HepG2 (cell line): ENCODE results near the gene ARL16. TPM values are rescaled to one million over a fixed set of nuclear protein-coding genes. Genes with fewer than 3 reads are reported as not detected.

Experiments
- CSRNP2 ChIP-seq: sonication (generic); formaldehyde crosslinking; conservative IDR thresholded peaks from 2 replicates; pipeline ENCODE4 v1.8.0; 2022; ENCODE audit warnings: low read depth, missing genetic modification reagents
- DNMT3B ChIP-seq: conservative IDR thresholded peaks from 2 replicates; pipeline ENCODE4 v1.6.1; 2016; ENCODE audit warnings: missing biosample characterization, control low read depth
- GABPA ChIP-seq, 2 experiments: IDR thresholded peaks; 2 replicates each; pipeline ENCODE4 v1.6.1; 2011 to 2016; ENCODE audit warnings: low read depth in 2 of 2, low read length in 1 of 2, missing biosample characterization in 1 of 2, missing genetic modification characterization in 1 of 2
- KMT2B ChIP-seq: IDR thresholded peaks from 2 replicates; pipeline ENCODE4 v1.6.1; 2016; ENCODE audit warnings: missing genetic modification reagents, missing compliant biosample characterization
- MED13 ChIP-seq: sonication (generic); formaldehyde crosslinking; IDR thresholded peaks from 2 replicates; pipeline ENCODE4 v1.5.0; 2020; ENCODE audit warnings: missing genetic modification reagents
- MLLT10 ChIP-seq: sonication (generic); formaldehyde crosslinking; IDR thresholded peaks from 2 replicates; pipeline ENCODE4 v1.4.0; 2020; ENCODE audit warnings: missing genetic modification reagents
- NR2F1 ChIP-seq, 2 experiments: fragments of 450-650 bp in 1 of 2; formaldehyde crosslinking in 1 of 2; IDR thresholded peaks; 2 replicates each; pipeline versions ENCODE4 v1.5.0 to v1.6.1; 2016 to 2020; ENCODE audit warnings: mild to moderate bottlenecking in 1 of 2, missing compliant biosample characterization in 1 of 2, missing genetic modification reagents in 1 of 2, moderate library complexity in 1 of 2
- RELA ChIP-seq: sonication (generic); formaldehyde crosslinking; IDR thresholded peaks from 2 replicates; pipeline ENCODE4 v1.4.0; 2020; ENCODE audit warnings: missing genetic modification reagents
- STAG1 ChIP-seq: sonication (generic); formaldehyde crosslinking; IDR thresholded peaks from 2 replicates; pipeline ENCODE4 v1.4.0; 2020; ENCODE audit warnings: missing genetic modification reagents
- TBP ChIP-seq: sonication (generic); formaldehyde crosslinking; IDR thresholded peaks from 2 replicates; pipeline ENCODE4 v1.5.0; 2020; ENCODE audit warnings: missing genetic modification reagents
- TRIM24 ChIP-seq: sonication (generic); formaldehyde crosslinking; IDR thresholded peaks from 2 replicates; pipeline ENCODE4 v1.8.0; 2022; ENCODE audit warnings: mild to moderate bottlenecking, missing genetic modification reagents
- XRCC5 ChIP-seq: fragments of 200-400 bp; formaldehyde crosslinking; optimal IDR thresholded peaks from 2 replicates; pipeline ENCODE3; 2017; ENCODE audit warnings: mild to moderate bottlenecking, low read length
- ZNF414 ChIP-seq: sonication (generic); formaldehyde crosslinking; IDR thresholded peaks from 2 replicates; pipeline ENCODE4 v1.5.0; 2020; ENCODE audit warnings: missing genetic modification reagents
- ZNF503 ChIP-seq: sonication (generic); formaldehyde crosslinking; IDR thresholded peaks from 2 replicates; pipeline ENCODE4 v1.4.0; 2020; ENCODE audit warnings: missing genetic modification reagents
- ZNF570 ChIP-seq: sonication (generic); formaldehyde crosslinking; IDR thresholded peaks from 2 replicates; pipeline ENCODE4 v1.4.0; 2020; ENCODE audit warnings: mild to moderate bottlenecking, missing genetic modification reagents, borderline replicate concordance
- ZNF761 ChIP-seq: sonication (generic); formaldehyde crosslinking; conservative IDR thresholded peaks from 2 replicates; pipeline ENCODE4 v1.4.0; 2020; ENCODE audit warnings: mild to moderate bottlenecking, missing genetic modification reagents
- polyA plus RNA-seq, 8 experiments: library from polyadenylated mRNA; depleted of rRNA in 3 of 8; stranded (reverse) in 7 of 8; unstranded in 1 of 8; fragments of >200 nt; fragmentation: Illumina TruSeq in 4 of 8; extraction: Trizol in 4 of 8; gene quantifications; 2 replicates each; pipeline versions ENCODE4 v1.2.1 to v1.2.3, GENCODE V29; 2011 to 2016; ENCODE audit warnings: low read depth in 4 of 8, missing spikeins in 1 of 8, mixed read lengths in 1 of 8; ENCODE audit not compliant: insufficient read depth in 1 of 8
- total RNA-seq, 5 experiments: library from RNA; depleted of rRNA; stranded (reverse); fragments of >200 nt; fragmentation: Illumina TruSeq; extraction: Trizol; gene quantifications; 2 replicates each; pipeline ENCODE4 v1.2.3, GENCODE V29; 2016; ENCODE audit warnings: low read depth in 1 of 5
- TF ChIP-seq, protein P1 (sequence below): sonication (generic); formaldehyde crosslinking; IDR thresholded peaks from 2 replicates; pipeline ENCODE4 v1.5.0; 2020; ENCODE audit warnings: missing genetic modification reagents
- TF ChIP-seq, protein P2 (sequence below): sonication (generic); formaldehyde crosslinking; conservative IDR thresholded peaks from 2 replicates; pipeline ENCODE4 v1.4.0; 2020; ENCODE audit warnings: missing genetic modification reagents
- TF ChIP-seq, protein P3 (sequence below): IDR thresholded peaks from 2 replicates; pipeline ENCODE4 v1.6.1; 2016; ENCODE audit warnings: mild to moderate bottlenecking

ARL16 gene
- total and polyA plus RNA-seq, 2 of the 13 experiments (the other 11 are each of a cell fraction or from before 2014, with no cell fraction given), result 20.8 to 30.8 TPM

- TF ChIP-seq MED13 (CRISPR knock-in tag) (no peak), ZNF761 (no peak), RELA (no peak), KMT2B (CRISPR knock-in tag) (no peak), TBP (CRISPR knock-in tag) (no peak), STAG1 (CRISPR knock-in tag) (peak; percentile 42; the same call in 1 of the 2 replicates), ZNF503 (CRISPR knock-in tag) (no peak), NR2F1 (CRISPR knock-in tag; IDR thresholded peaks at IDR 0.05) (no peak; a peak in 1 of 4 replicates), XRCC5 (peak; percentile 8), MLLT10 (CRISPR knock-in tag) (no peak), DNMT3B (CRISPR knock-in tag) (no peak), ZNF570 (CRISPR knock-in tag) (no peak), CSRNP2 (CRISPR knock-in tag) (no peak), ZNF414 (CRISPR knock-in tag) (no peak), TRIM24 (CRISPR knock-in tag) (no peak), GABPA (IDR thresholded peaks at IDR 0.05; ENCODE audit: low read depth, low read length) (no peak), GABPA (CRISPR knock-in tag; IDR thresholded peaks at IDR 0.05; ENCODE audit: low read depth) (no peak)
- TF ChIP-seq, protein P1, sequence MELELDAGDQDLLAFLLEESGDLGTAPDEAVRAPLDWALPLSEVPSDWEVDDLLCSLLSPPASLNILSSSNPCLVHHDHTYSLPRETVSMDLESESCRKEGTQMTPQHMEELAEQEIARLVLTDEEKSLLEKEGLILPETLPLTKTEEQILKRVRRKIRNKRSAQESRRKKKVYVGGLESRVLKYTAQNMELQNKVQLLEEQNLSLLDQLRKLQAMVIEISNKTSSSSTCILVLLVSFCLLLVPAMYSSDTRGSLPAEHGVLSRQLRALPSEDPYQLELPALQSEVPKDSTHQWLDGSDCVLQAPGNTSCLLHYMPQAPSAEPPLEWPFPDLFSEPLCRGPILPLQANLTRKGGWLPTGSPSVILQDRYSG (CRISPR knock-in tag), result no peak
- TF ChIP-seq, protein P2, sequence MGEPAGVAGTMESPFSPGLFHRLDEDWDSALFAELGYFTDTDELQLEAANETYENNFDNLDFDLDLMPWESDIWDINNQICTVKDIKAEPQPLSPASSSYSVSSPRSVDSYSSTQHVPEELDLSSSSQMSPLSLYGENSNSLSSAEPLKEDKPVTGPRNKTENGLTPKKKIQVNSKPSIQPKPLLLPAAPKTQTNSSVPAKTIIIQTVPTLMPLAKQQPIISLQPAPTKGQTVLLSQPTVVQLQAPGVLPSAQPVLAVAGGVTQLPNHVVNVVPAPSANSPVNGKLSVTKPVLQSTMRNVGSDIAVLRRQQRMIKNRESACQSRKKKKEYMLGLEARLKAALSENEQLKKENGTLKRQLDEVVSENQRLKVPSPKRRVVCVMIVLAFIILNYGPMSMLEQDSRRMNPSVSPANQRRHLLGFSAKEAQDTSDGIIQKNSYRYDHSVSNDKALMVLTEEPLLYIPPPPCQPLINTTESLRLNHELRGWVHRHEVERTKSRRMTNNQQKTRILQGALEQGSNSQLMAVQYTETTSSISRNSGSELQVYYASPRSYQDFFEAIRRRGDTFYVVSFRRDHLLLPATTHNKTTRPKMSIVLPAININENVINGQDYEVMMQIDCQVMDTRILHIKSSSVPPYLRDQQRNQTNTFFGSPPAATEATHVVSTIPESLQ (CRISPR knock-in tag), result no peak
- TF ChIP-seq, protein P3, sequence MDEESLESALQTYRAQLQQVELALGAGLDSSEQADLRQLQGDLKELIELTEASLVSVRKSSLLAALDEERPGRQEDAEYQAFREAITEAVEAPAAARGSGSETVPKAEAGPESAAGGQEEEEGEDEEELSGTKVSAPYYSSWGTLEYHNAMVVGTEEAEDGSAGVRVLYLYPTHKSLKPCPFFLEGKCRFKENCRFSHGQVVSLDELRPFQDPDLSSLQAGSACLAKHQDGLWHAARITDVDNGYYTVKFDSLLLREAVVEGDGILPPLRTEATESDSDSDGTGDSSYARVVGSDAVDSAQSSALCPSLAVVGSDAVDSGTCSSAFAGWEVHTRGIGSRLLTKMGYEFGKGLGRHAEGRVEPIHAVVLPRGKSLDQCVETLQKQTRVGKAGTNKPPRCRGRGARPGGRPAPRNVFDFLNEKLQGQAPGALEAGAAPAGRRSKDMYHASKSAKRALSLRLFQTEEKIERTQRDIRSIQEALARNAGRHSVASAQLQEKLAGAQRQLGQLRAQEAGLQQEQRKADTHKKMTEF (CRISPR knock-in tag), result no peak
Measured at GRCh38 chr17:81712468-81713003, 28.9 kb upstream of the ARL16 start (continued).
